Measurements from ENCODE around the gene SNX7.

Gene SNX7

DNA sequence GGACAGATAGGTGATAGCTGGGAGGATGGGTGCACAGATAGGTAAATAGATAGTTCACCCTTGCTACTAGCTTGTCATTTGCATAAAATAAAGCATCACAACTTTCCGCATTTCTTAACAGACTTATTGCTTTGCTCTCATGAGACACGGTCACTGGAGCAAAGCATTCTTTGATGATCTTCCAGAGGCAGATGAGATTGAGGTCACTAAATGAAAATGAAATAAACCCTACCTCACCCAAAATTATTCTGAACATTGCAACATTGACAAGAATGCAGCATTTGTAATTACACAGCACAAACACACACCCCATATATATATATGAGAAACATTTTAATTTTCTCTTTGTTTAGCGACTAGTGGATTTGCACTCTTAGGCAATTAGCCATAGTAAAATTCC, 107.6 kb downstream of the SNX7 start:
- no peak for DNase-seq

DNA sequence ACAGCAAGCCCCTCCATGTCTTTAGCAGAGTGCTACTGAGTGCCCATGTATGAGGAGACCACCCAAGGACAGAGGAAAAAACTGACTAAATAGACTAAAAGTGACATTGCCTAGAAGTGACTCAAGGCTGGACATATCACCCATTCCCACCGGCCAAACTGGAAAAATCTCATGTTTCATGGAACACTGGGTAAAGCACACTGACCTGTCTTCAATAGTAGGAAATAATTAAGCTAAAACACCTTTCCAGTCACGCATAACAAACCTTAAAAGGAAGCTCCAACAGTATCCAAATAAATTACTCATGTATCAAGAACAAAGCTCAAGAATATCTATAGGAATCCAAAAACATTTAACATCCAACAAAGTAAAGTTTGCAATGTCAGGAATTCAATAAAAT, 120.4 kb downstream of the SNX7 start:
- no peak for DNase-seq

DNA sequence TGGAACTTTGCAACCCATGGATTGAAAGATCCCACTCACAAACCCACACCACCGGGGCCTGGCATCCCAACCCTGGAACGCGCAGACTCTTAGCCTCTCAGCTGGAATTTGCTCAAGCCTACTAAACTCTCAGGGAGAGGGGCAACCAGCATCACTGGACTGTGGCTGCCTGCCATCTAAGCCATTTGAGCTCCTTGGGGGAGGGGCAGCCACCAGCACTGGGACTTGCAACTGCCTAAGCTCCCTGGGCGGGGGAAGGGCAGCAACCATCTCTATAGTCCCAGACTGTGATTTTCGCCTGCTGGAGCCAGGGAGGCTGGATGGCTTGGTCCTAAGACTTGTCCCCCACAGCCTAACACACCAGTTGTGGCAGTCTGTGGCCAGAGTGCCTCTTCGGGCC, 122.3 kb downstream of the SNX7 start:
- DNase-seq, result no peak

DNA sequence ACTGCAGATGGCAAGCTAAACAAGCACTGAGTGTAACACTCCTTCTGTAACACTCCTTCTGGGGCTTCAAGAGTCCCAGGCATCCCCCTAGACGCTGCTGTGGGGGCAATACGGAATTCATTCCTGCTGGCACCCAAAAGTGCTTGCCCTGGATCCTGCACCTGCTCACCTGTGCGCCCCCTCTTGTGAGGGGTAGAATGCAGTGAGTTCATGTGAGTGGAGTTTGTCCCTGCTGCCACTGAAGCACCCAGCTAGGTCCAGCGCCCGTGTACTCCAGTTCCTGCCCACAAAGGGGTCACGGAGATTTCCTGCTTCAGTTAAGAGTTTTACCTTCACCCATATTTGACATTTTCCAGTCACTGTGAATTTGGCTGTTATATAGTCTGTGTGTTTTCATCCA, 130.0 kb downstream of the SNX7 start:
- no peak for DNase-seq

DNA sequence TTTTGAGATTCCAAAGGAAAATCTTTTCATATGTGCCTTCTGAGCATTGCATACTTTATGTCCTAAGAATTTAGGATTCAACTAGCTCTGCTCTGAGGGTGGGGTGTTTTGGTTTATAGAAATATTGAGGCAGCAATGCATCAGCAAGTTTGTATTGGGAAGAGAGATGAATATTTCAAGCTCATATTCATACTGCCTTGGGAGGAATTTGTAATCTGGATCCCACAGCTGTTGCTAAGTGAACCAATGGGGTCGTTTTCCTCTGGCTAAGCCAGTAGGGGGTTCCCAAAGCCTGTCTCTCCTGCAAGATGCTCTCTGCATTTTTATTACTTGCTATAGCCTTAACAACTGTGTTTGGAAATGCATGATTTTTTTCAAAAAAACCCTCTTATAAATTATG, 130.6 kb downstream of the SNX7 start:
- no peak for DNase-seq

DNA sequence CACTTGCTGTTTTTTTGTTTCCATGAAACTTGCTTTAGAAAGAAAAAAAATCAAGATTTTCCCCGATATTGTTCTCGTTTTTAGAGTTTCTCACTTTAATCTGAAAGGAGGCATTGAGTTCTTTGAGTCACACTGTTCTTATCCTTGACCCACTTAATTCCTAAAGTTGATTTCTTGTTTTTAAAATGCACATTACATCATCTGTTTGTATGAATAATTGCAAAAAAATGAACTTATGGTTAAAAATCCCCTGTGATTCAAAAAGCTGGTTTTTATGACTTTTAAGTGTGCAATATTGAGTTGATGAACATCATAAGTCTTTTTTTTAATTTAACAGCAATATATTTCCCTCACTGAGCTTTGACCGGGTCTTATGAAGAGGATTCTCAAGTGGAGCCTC, 131.6 kb downstream of the SNX7 start:
- DNase-seq, result no peak

DNA sequence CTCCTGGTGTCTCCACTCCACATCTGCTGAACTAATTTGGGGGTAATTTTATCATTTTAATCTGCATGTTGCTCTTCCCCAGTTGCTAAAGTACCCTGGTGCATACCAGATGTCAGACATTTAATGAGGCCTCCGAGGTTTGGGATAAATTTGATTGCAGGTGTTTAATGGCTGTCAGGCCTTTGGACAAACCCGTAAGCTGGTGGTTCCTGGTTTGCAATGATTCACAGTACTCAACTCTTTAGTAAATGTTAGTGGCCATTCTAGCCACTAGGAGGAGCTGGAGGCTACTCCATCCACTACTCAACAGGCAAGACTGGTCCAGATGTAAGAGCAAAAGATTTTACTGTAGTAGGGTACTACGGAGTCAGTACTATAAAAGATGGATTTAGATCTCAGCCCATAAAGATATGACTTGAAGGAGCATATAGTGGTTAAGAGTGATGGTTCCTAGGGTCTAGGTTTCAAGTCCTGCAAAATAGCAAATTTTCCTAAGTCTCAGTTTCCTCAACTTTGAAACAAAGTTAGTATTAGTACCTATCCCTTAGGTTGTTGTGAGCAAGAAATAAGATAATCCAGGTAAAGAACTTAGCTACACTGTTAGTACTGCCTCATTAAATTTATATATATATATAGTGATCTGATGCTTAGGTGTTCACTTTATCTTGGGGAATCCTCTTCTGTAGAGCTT, 132.8 kb downstream of the SNX7 start:
- peak; percentile 35 to 39 for DNase-seq

DNA sequence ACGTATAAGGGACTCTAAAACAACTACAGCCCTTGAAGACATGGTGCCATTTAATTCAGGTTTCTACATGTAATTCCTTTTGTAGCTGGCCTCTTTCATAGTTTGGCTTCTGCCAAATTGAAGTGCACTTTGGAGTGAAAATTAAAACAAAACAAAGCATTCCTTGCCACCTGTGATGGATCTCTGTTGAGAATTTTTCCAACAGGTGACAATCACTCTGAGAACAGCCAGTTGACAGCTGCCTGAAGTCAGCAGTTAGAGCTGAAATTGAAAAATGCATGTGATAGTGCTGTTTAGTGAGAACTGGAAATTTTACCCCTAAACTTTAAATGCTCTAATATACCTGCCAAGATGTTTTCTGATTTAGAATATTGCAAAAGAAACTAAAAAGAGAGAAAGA, 134.5 kb downstream of the SNX7 start:
- no peak for DNase-seq

DNA sequence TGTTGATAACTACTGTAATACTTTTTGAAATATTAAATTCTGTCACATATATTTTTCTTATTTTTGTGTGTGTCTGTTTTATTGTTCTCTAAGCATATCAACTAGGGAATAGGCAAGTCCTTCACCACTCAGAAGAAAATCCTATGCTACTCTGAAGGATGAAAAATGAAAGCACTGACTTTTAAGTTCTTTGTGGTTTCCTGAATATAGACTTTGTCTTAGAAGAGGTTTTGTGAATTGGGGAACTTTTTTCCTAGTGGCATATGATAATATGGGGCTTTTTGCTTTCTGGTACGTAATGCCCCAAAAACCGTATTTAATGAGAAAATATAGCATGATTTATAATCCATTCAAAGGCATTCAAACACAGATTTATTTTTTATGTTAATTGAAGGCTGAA, 136.0 kb downstream of the SNX7 start:
- no peak for DNase-seq

All from activated CD4-positive, alpha-beta T cell treated with anti-CD3 and anti-CD28 coated beads, Interleukin-2, amount 50 U/mL, for 4 hours (primary cell).